ENCODE measurements around the gene CD44.
"Not testable (repeated sequence)": the region's sequence is repeated elsewhere in the genome, so short reads cannot be mapped to it uniquely, and the experiment has no call there.

The CD44 gene

DNA sequence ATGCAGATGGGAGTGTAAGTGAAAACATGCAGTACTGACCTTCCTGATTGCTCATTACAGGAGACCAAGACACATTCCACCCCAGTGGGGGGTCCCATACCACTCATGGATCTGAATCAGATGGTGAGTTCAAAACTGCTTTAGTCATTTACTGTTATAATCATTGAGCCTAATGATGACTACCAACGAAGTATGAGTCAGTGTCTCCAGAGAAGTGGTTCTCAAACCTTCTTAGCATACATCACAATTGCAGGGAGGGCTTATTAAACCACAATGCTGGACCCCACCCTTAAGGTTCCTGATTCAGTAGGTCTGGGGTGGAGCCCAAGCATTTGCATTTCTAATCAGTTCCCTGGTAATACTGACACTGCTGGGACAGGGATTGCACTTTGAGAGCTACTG is 75.8 kb downstream of the CD44 start:
- DNase-seq (ENCODE audit: low spot score): no peak

DNA sequence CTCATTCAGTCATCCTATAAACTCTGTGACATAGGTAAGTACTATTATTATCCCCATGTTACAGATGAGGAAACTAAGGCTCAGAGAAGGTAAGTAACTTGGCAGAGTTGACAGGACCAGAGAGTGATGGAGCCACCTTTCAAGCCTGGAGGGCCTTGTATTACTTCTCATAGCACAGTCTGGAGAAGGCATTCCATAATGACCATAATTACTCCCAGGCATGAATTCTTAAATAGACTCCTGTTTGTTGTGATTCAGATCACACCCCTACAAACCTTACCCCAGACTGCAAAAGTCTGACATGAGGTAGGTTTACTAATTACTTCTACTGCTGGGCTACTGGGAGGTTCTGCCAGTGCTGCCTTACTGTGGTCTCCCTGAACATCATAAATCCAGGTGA is 77.0 kb downstream of the CD44 start:
- no peak for DNase-seq (ENCODE audit: low spot score)

DNA sequence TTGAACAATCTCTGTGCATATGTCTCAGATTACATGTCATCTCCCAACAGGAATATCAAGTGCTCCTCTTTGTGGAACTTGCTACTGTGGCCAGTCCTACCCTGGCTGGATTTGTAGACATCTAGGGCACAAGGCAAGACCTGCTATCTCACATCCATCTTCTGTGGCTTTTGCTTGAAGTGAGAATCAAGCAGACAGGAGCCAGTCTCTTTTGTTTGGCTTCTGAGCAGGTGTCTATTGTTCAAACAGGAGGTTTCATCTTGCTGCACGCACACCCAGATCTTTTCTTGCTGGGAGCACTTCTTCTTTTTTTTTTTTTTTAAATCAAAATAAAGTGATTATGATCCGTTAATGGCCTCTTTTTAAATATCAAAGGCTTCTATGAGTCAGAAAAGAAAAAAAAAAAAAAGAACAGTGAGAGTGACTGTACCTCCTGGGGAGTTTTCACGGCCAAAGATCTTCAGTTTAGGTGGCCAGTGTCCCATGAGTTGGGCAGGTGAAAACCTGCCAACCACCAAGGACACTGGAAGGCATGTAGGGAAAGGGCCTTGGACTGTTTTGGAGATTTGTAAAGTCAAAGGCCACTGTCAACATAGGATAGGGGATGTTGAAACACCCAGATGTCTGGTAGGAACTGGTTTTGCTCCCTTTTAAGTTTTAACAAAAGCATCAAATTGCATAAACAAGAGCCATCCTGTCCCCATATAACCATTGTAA is 78.1 kb downstream of the CD44 start:
- DNase-seq (ENCODE audit: low spot score): no peak

DNA sequence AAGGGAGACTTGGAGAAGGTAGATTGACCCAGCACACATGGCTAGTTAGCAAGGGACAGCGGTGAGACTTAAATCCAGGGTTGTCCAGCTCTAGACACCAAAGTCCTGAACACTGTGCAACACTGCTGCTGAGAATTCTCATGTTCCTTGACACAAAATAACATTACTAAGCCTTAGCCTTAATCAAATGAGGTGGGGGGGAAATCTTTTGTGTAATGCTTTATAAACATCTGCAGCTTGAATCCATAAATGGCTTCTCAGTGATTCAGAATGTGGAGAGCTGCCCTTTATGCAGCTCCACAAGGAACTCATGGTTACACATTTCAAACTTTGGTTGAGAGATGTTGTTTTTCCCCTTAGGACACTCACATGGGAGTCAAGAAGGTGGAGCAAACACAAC is 80.0 kb downstream of the CD44 start:
- DNase-seq (ENCODE audit: low spot score): no peak

DNA sequence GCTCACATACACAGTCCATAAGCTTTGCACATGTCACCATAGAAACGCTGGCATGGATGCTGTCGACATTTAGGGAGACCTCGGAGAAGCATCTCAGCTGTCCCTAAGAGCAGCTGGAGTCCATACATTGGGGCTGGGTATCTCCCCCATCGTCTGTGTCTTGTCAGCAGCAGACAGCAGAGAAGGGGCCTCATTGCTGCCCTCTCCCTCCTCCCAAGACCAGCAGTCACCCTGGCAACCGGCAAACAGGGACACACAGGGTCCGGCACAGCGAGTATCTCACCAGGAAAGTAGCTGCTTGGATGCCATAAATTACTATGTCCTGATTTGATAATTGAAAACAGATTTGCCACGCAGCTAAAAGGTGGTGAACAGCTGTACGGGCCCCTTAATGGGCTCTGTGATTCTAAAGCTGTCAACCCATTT is 84.4 kb downstream of the CD44 start:
- no peak for DNase-seq (ENCODE audit: low spot score)

GRCh38 chr11:35223991-35224390 is 85.0 kb downstream of the CD44 start:
- DNase-seq (ENCODE audit: low spot score): no peak

- no peak for DNase-seq (ENCODE audit: low spot score)
These were observed 87.1 kb downstream of the CD44 start for GRCh38 chr11:35225946-35226520.

GRCh38 chr11:35226756-35227155 is 87.8 kb downstream of the CD44 start:
- not testable (repeated sequence) for DNase-seq (ENCODE audit: low spot score)

GRCh38 chr11:35227576-35228327 is 88.8 kb downstream of the CD44 start:
- no peak for DNase-seq (ENCODE audit: low spot score)

- no peak for DNase-seq (ENCODE audit: low spot score)
These were observed 89.4 kb downstream of the CD44 start for GRCh38 chr11:35228328-35228725.

GRCh38 chr11:35230388-35230787 is 91.4 kb downstream of the CD44 start:
- no peak for DNase-seq (ENCODE audit: low spot score)

DNA sequence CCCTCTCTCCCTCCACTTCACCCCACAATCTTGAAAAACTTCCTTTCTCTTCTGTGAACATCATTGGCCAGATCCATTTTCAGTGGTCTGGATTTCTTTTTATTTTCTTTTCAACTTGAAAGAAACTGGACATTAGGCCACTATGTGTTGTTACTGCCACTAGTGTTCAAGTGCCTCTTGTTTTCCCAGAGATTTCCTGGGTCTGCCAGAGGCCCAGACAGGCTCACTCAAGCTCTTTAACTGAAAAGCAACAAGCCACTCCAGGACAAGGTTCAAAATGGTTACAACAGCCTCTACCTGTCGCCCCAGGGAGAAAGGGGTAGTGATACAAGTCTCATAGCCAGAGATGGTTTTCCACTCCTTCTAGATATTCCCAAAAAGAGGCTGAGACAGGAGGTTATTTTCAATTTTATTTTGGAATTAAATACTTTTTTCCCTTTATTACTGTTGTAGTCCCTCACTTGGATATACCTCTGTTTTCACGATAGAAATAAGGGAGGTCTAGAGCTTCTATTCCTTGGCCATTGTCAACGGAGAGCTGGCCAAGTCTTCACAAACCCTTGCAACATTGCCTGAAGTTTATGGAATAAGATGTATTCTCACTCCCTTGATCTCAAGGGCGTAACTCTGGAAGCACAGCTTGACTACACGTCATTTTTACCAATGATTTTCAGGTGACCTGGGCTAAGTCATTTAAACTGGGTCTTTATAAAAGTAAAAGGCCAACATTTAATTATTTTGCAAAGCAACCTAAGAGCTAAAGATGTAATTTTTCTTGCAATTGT is 92.3 kb downstream of the CD44 start:
- no peak for DNase-seq (ENCODE audit: low spot score)

DNA sequence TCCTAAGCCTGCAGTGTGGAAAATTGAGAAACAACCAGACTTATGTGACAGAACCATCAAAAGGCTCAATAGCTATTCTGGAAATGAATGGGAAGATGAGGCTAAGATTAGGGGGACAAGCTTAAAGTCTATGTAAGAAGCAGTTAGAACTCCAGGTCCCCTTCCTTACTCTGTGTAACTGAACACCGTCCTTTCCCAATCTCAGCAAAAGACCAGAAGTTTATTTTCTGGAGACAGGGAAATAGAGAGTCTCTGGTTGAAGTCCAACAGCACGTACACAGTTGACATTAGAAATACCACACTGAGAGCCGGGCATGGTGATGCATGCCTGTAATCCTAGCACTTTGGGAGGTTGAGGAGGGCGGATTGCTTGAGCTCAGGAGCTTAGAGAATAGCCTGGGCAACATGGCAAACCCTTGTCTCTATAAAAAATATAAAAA is 93.9 kb downstream of the CD44 start:
- DNase-seq (ENCODE audit: low spot score): no peak

GRCh38 chr11:35233518-35233917 is 94.5 kb downstream of the CD44 start:
- no peak for DNase-seq (ENCODE audit: low spot score)

DNA sequence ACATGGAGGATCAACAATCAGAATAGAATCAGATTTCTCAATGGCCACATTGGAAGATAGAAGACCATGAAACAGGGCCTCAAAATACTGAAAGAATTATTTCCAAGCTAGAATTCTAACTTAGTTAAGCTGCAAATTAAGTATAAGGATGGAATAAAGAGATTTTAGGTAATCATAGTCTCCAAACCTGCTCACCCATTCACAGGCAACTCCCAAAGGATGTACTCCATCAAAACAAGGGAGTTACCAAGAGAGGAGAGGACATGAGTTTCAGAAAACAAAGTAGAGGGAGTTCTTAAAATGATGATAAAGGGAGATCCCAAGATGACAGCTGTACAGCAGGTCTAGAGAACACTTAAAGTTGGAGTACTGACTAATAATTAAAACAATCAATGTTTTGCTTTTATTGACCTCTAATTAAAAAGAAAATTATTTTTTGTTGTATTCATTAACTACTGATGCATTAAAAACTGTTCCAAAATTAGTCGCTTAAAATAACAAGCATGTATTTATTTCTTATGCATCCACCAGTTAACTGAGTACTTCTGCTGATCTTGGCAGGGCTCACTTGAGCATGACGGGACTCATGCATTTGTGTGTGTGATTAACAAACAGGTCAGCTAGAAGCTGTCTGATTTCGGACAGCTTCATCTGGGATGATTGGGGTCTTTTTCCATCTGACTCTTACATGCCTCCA is 95.6 kb downstream of the CD44 start:
- DNase-seq (ENCODE audit: low spot score): no peak

- no peak for DNase-seq (ENCODE audit: low spot score)
These were observed 96.1 kb downstream of the CD44 start for GRCh38 chr11:35235157-35235468.

DNA sequence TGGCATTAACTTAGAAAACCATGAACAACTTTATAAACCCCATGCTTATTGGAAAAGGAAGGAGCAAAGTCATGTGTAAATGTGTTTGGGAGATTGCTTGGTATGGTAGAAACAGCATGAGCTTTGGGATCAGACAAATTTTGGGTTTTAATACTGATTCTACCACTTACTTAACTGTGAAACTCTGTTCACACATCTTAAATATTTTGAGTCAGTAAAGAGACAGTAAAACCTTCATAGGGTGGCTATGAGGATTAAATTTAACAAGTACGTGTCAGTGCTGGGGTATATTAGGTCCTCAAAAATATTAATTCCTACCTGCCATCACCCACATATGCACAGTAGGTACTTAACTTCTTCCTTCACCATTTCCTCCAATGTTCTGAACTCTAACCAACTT is 96.5 kb downstream of the CD44 start:
- no peak for DNase-seq (ENCODE audit: low spot score)

GRCh38 chr11:35235936-35236666 is 97.1 kb downstream of the CD44 start:
- DNase-seq (ENCODE audit: low spot score): no peak

- no peak for DNase-seq (ENCODE audit: low spot score)
These were observed 97.7 kb downstream of the CD44 start for GRCh38 chr11:35236667-35237003.

DNA sequence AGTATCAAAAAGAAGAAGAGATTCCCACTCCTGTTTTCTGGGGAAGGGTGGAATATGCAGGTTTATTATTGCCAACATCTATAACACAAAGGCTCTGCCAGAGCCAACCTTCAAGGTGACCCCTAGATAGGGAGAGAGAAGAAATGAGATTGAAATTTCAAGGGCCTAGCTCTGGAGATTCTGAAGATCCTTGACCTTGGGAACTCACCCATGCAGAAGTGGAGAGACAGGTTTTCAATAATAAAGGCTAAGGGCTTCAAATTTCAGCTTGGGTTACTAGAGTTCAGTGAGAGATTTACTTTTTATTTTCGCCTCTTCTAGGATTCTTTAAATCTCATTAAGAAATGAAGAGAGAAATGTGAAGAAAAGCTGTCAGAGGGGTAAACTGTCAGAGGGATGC is 98.4 kb downstream of the CD44 start:
- no peak for DNase-seq (ENCODE audit: low spot score)

Measured in hematopoietic multipotent progenitor cell treated with erythropoietin and hydrocortisone succinate and interleukin-3 and kit ligand, for 15 days (in vitro differentiated cells).